ENCODE data around the gene PPP1R18. TPM values are rescaled to one million over a fixed set of nuclear protein-coding genes. Genes with fewer than 3 reads are reported as not detected.
"Not testable (repeated sequence)": the region's sequence is repeated elsewhere in the genome, so short reads cannot be mapped to it uniquely, and the experiment has no call there.

PPP1R18 gene
- total and polyA plus RNA-seq, 9 of the 15 experiments (the other 6 are each of a cell fraction or from before 2014, with no cell fraction given) = 12.0 to 99.2 (median 42.6) TPM

DNA sequence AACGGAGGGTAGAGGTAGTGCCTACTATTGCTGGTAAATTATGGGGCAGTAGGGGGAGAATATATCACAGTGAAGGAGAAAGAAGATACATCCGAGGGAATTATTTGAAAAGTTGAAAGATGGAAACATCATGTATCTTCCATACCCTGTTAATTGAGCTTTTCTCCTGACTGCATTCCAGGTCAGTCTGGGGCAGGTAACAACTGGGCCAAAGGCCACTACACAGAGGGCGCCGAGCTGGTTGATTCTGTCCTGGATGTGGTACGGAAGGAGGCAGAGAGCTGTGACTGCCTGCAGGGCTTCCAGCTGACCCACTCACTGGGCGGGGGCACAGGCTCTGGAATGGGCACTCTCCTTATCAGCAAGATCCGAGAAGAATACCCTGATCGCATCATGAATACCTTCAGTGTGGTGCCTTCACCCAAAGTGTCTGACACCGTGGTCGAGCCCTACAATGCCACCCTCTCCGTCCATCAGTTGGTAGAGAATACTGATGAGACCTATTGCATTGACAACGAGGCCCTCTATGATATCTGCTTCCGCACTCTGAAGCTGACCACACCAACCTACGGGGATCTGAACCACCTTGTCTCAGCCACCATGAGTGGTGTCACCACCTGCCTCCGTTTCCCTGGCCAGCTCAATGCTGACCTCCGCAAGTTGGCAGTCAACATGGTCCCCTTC, 36.9 kb upstream of the PPP1R18 start:
- H3K27ac ChIP-seq (ENCODE audit: extremely low read depth, low read depth, low read length) = peak overlapping the region; percentile 5; the same call in 2 of the 3 replicates
- H4K20me1 ChIP-seq (replicated peaks; ENCODE audit: control insufficient read depth, insufficient read depth, low read length) = peaks cover 44% of the 10 kb centered on the region
- BruUV-seq (replicated peaks); H3K9me1 ChIP-seq (ENCODE audit: control insufficient read depth, insufficient read depth, low read length); DNase-seq (ENCODE audit: extremely low read depth in 1 of 4, low spot score in 3 of 4); H2AFZ ChIP-seq (ENCODE audit: low read depth, low read length); FAIRE-seq; intact Hi-C loops (cut with micrococcal nuclease); ATAC-seq; H3K27me3 ChIP-seq (ENCODE audit: control insufficient read depth in 2 of 2, insufficient read depth in 2 of 2, low read length in 2 of 2); H3K9me3 ChIP-seq (replicated peaks; ENCODE audit: control insufficient read depth, insufficient read depth, low read depth, low read length): not testable (repeated sequence)
- CTCF ChIA-PET (ENCODE audit: low intra/inter-chr PET ratio) = interaction anchor here (1.4 to 5.0 kb wide), 6 partner anchors 8 to 240 kb away, joined by 4 to 92 read pairs (median 9); partner anchors contain the start of gene DHX16
- peak overlapping the region; percentile 47 to 96 for H3K9ac ChIP-seq (ENCODE audit: insufficient read depth in 1 of 2, low read depth in 2 of 2, low read length in 2 of 2)
- H3K79me2 ChIP-seq (ENCODE audit: control insufficient read depth, insufficient read depth, low read length) = peaks cover 76% of the 10 kb centered on the region
- H3K4me2 ChIP-seq (ENCODE audit: insufficient read depth, low read length) = peak overlapping the region; percentile 98; the same call in 1 of the 2 replicates
- in situ Hi-C loops (cut with MboI) = loop anchor here (5.0 to 10.0 kb wide), 2 partner anchors 48 to 241 kb away; partner anchors contain the start of gene DHX16
- 81% methylated on average over 16 of the region's 16 CpGs for whole genome bisulfite sequencing (ENCODE audit: insufficient coverage, low coverage, missing lambda C conversion rate)
- TF ChIP-seq, protein P1, sequence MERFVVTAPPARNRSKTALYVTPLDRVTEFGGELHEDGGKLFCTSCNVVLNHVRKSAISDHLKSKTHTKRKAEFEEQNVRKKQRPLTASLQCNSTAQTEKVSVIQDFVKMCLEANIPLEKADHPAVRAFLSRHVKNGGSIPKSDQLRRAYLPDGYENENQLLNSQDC (CRISPR knock-in tag; IDR thresholded peaks at IDR 0.05) = 0 out of 2 replicates have a peak, but pooled peaks have one; percentile 14
- TF ChIP-seq ZNF143 (CRISPR knock-in tag; IDR thresholded peaks at IDR 0.05) = peak; percentile 31; the same call in 1 of the 2 replicates
- TF ChIP-seq ILF3 (IDR thresholded peaks at IDR 0.05; ENCODE audit: borderline replicate concordance) = 0 out of 2 replicates have a peak, but pooled peaks have one; percentile 18
- 0 out of 2 replicates have a peak, but pooled peaks have one; percentile 14 for TF ChIP-seq ZBED1 (IDR thresholded peaks at IDR 0.05)
- H3K36me3 ChIP-seq (ENCODE audit: control insufficient read depth, insufficient read depth, low read length) = peaks cover 64% of the 10 kb centered on the region
- POLR2A ChIA-PET = interaction anchor here (0.7 to 27.1 kb wide), 14 partner anchors 6 to 364 kb away, joined by 3 to 524 read pairs (median 3); partner anchors contain the start of gene NRM
- peaks cover 19% of the 10 kb centered on the region in 2 experiments for H3K4me1 ChIP-seq (replicated peaks in 1 of 2; ENCODE audit: control insufficient read depth in 2 of 2, insufficient read depth in 2 of 2, low read length in 2 of 2)
- peak overlapping the region; percentile 89; the same call in 1 of the 2 replicates for H3K4me3 ChIP-seq
